HepG2 (cell line): Measurements from ENCODE around the gene GPR137.

Experiments
- CHCHD3 ChIP-seq: sonication (generic); formaldehyde crosslinking; IDR thresholded peaks from 2 replicates; pipeline ENCODE4 v1.8.0; 2022; ENCODE audit warnings: mild to moderate bottlenecking, missing genetic modification reagents, moderate library complexity
- ESRRA ChIP-seq: sonication (generic); formaldehyde crosslinking; IDR thresholded peaks from 2 replicates; pipeline ENCODE4 v1.5.1; 2020; ENCODE audit warnings: mild to moderate bottlenecking, low read depth, missing genetic modification reagents
- KAT8 ChIP-seq: IDR thresholded peaks from 2 replicates; pipeline ENCODE4 v1.6.1; 2016; ENCODE audit warnings: missing genetic modification reagents, missing compliant biosample characterization
- MIER2 ChIP-seq: IDR thresholded peaks from 2 replicates; pipeline ENCODE4 v1.6.1; 2016; ENCODE audit warnings: missing biosample characterization, missing genetic modification reagents
- PCBP1 ChIP-seq: fragments of 200-400 bp; formaldehyde crosslinking; IDR thresholded peaks from 2 replicates; pipeline ENCODE4 v1.6.1; 2017; ENCODE audit warnings: mild to moderate bottlenecking, low read depth, low read length, borderline replicate concordance
- PITX1 ChIP-seq: sonication (generic); formaldehyde crosslinking; IDR thresholded peaks from 2 replicates; pipeline ENCODE4 v1.5.1; 2020; ENCODE audit warnings: mild to moderate bottlenecking, missing genetic modification reagents
- TCF7L2 ChIP-seq: IDR thresholded peaks from 2 replicates; pipeline ENCODE4 v1.6.1; 2011; ENCODE audit warnings: mild to moderate bottlenecking, low read depth, low read length, moderate library complexity
- TEAD2 ChIP-seq: sonication (generic); formaldehyde crosslinking; IDR thresholded peaks from 2 replicates; pipeline ENCODE4 v1.9.0; 2021; ENCODE audit warnings: missing genetic modification reagents
- TEF ChIP-seq: sonication (generic); formaldehyde crosslinking; IDR thresholded peaks from 2 replicates; pipeline ENCODE4 v1.5.0; 2020; ENCODE audit warnings: missing genetic modification reagents
- ZNF205 ChIP-seq: IDR thresholded peaks from 2 replicates; pipeline ENCODE4 v1.6.1; 2018; ENCODE audit warnings: missing biosample characterization, missing genetic modification reagents
- ZNF24 ChIP-seq: fragments of 450-650 bp; IDR thresholded peaks from 2 replicates; pipeline ENCODE4 v1.6.1; 2017; ENCODE audit warnings: antibody characterized with exemption, mild to moderate bottlenecking
- TF ChIP-seq, protein P1 (sequence below): sonication (generic); formaldehyde crosslinking; IDR thresholded peaks from 2 replicates; pipeline ENCODE4 v1.4.0; 2020; ENCODE audit warnings: missing genetic modification reagents
- TF ChIP-seq, protein P2 (sequence below): sonication (generic); formaldehyde crosslinking; IDR thresholded peaks from 2 replicates; pipeline ENCODE4 v1.9.0; 2021; ENCODE audit warnings: missing genetic modification reagents, borderline replicate concordance
- TF ChIP-seq, protein P3 (sequence below): sonication (generic); formaldehyde crosslinking; IDR thresholded peaks from 2 replicates; pipeline ENCODE4 v1.4.0; 2020; ENCODE audit warnings: missing genetic modification reagents

- TF ChIP-seq ZNF24 (no peak), TEAD2 (CRISPR knock-in tag) (no peak), ESRRA (no peak), TEF (CRISPR knock-in tag) (no peak), CHCHD3 (CRISPR knock-in tag) (no peak), PCBP1 (no peak), TCF7L2 (no peak), KAT8 (CRISPR knock-in tag) (no peak), ZNF205 (no peak), MIER2 (CRISPR knock-in tag) (no peak), PITX1 (CRISPR knock-in tag) (no peak)
- TF ChIP-seq, protein P1, sequence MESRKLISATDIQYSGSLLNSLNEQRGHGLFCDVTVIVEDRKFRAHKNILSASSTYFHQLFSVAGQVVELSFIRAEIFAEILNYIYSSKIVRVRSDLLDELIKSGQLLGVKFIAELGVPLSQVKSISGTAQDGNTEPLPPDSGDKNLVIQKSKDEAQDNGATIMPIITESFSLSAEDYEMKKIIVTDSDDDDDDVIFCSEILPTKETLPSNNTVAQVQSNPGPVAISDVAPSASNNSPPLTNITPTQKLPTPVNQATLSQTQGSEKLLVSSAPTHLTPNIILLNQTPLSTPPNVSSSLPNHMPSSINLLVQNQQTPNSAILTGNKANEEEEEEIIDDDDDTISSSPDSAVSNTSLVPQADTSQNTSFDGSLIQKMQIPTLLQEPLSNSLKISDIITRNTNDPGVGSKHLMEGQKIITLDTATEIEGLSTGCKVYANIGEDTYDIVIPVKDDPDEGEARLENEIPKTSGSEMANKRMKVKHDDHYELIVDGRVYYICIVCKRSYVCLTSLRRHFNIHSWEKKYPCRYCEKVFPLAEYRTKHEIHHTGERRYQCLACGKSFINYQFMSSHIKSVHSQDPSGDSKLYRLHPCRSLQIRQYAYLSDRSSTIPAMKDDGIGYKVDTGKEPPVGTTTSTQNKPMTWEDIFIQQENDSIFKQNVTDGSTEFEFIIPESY (CRISPR knock-in tag) = no peak
- TF ChIP-seq, protein P2, sequence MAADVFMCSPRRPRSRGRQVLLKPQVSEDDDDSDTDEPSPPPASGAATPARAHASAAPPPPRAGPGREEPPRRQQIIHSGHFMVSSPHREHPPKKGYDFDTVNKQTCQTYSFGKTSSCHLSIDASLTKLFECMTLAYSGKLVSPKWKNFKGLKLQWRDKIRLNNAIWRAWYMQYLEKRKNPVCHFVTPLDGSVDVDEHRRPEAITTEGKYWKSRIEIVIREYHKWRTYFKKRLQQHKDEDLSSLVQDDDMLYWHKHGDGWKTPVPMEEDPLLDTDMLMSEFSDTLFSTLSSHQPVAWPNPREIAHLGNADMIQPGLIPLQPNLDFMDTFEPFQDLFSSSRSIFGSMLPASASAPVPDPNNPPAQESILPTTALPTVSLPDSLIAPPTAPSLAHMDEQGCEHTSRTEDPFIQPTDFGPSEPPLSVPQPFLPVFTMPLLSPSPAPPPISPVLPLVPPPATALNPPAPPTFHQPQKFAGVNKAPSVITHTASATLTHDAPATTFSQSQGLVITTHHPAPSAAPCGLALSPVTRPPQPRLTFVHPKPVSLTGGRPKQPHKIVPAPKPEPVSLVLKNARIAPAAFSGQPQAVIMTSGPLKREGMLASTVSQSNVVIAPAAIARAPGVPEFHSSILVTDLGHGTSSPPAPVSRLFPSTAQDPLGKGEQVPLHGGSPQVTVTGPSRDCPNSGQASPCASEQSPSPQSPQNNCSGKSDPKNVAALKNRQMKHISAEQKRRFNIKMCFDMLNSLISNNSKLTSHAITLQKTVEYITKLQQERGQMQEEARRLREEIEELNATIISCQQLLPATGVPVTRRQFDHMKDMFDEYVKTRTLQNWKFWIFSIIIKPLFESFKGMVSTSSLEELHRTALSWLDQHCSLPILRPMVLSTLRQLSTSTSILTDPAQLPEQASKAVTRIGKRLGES = no peak
- TF ChIP-seq, protein P3, sequence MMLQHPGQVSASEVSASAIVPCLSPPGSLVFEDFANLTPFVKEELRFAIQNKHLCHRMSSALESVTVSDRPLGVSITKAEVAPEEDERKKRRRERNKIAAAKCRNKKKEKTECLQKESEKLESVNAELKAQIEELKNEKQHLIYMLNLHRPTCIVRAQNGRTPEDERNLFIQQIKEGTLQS (CRISPR knock-in tag) = no peak
Observed at GRCh38 chr11:64254326-64254725, 31.3 kb upstream of the GPR137 start.
